ENCODE data around the gene G0S2.

G0S2 gene

GRCh38 chr1:209674957-209675564 is at the start of gene G0S2 (continued):
- TF ChIP-seq ZNF549 (tag by site-specific recombination; IDR thresholded peaks at IDR 0.05) (no peak), ZNF645 (tag by site-specific recombination; IDR thresholded peaks at IDR 0.05) (no peak), ZBTB21 (tag by site-specific recombination; IDR thresholded peaks at IDR 0.05) (no peak), GFI1B (tag by site-specific recombination; IDR thresholded peaks at IDR 0.05) (no peak), ZNF112 (tag by site-specific recombination; IDR thresholded peaks at IDR 0.05) (no peak), ZNF239 (tag by site-specific recombination; IDR thresholded peaks at IDR 0.05) (no peak), ZNF843 (tag by site-specific recombination; IDR thresholded peaks at IDR 0.05) (peak; percentile 66; the same call in 1 of the 2 replicates), ZNF23 (tag by site-specific recombination; IDR thresholded peaks at IDR 0.05; ENCODE audit: borderline replicate concordance) (no peak), ZNF292 (tag by site-specific recombination; IDR thresholded peaks at IDR 0.05; ENCODE audit: borderline replicate concordance, low read depth) (no peak), KLF8 (tag by site-specific recombination; IDR thresholded peaks at IDR 0.05) (no peak), ZNF530 (tag by site-specific recombination; IDR thresholded peaks at IDR 0.05; ENCODE audit: low read depth) (no peak), ZBTB26 (tag by site-specific recombination; optimal IDR thresholded peaks at IDR 0.05) (peak; percentile 83), ZNF221 (tag by site-specific recombination; IDR thresholded peaks at IDR 0.05; ENCODE audit: borderline replicate concordance) (no peak), ZBTB6 (tag by site-specific recombination; IDR thresholded peaks at IDR 0.05) (no peak), ZBTB20 (tag by site-specific recombination; IDR thresholded peaks at IDR 0.05) (peak; percentile 28; the same call in 1 of the 2 replicates), ZNF837 (tag by site-specific recombination; IDR thresholded peaks at IDR 0.05) (no peak)
- TF ChIP-seq, protein P1, sequence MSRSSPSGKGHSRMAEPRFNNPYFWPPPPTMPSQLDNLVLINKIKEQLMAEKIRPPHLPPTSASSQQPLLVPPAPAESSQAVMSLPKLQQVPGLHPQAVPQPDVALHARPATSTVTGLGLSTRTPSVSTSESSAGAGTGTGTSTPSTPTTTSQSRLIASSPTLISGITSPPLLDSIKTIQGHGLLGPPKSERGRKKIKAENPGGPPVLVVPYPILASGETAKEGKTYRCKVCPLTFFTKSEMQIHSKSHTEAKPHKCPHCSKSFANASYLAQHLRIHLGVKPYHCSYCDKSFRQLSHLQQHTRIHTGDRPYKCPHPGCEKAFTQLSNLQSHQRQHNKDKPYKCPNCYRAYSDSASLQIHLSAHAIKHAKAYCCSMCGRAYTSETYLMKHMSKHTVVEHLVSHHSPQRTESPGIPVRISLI (tag by site-specific recombination; IDR thresholded peaks at IDR 0.05), result no peak
- TF ChIP-seq, protein P2, sequence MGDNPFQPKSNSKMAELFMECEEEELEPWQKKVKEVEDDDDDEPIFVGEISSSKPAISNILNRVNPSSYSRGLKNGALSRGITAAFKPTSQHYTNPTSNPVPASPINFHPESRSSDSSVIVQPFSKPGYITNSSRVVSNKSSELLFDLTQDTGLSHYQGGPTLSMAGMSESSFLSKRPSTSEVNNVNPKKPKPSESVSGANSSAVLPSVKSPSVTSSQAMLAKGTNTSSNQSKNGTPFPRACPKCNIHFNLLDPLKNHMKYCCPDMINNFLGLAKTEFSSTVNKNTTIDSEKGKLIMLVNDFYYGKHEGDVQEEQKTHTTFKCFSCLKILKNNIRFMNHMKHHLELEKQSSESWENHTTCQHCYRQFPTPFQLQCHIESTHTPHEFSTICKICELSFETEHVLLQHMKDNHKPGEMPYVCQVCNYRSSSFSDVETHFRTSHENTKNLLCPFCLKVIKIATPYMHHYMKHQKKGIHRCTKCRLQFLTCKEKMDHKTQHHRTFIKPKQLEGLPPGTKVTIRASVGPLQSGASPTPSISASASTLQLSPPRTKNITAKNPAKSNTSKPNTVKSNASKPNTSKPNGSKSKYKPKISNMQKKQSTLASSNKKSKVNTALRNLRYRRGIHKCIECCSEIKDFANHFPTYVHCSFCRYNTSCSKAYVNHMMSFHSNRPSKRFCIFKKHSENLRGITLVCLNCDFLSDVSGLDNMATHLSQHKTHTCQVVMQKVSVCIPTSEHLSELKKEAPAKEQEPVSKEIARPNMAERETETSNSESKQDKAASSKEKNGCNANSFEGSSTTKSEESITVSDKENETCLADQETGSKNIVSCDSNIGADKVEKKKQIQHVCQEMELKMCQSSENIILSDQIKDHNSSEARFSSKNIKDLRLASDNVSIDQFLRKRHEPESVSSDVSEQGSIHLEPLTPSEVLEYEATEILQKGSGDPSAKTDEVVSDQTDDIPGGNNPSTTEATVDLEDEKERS (tag by site-specific recombination; IDR thresholded peaks at IDR 0.05), result no peak

GRCh38 chr1:209625791-209626285 is 49.4 kb upstream of the G0S2 start:
- Histone ChIP-seq H3K4me3 (ENCODE audit: low read depth, low read length) (no peak overlapping the region), H3K9me3 (ENCODE audit: control insufficient read depth, insufficient read depth, low read depth, low read length) (no peaks in the 10 kb centered on the region), H3K36me3 (ENCODE audit: control insufficient read depth in 2 of 2, insufficient read depth in 1 of 2, low read length in 2 of 2) (no peaks in the 10 kb centered on the region), H3K4me1 (ENCODE audit: control insufficient read depth, insufficient read depth, low read length) (no peaks in the 10 kb centered on the region), H3K27ac (ENCODE audit: extremely low read depth, low read depth, low read length) (no peak overlapping the region)
- ChIA-PET POLR2A (no interaction called here), CTCF (interaction anchor here (0.6 to 1.0 kb wide), 3 partner anchors 9 to 44 kb away, joined by 3 read pairs; no protein-coding TSS in a partner anchor)
- TF ChIP-seq TRIM28 (IDR thresholded peaks at IDR 0.05; ENCODE audit: borderline replicate concordance, low read length) (no peak), GFI1B (tag by site-specific recombination; IDR thresholded peaks at IDR 0.05) (no peak), YY1 (tag by site-specific recombination; IDR thresholded peaks at IDR 0.05) (no peak), ZNF350 (tag by site-specific recombination; IDR thresholded peaks at IDR 0.05) (no peak), ZBTB1 (tag by site-specific recombination; IDR thresholded peaks at IDR 0.05) (no peak), ZNF585B (tag by site-specific recombination; IDR thresholded peaks at IDR 0.05) (no peak)
- TF ChIP-seq, protein P3, sequence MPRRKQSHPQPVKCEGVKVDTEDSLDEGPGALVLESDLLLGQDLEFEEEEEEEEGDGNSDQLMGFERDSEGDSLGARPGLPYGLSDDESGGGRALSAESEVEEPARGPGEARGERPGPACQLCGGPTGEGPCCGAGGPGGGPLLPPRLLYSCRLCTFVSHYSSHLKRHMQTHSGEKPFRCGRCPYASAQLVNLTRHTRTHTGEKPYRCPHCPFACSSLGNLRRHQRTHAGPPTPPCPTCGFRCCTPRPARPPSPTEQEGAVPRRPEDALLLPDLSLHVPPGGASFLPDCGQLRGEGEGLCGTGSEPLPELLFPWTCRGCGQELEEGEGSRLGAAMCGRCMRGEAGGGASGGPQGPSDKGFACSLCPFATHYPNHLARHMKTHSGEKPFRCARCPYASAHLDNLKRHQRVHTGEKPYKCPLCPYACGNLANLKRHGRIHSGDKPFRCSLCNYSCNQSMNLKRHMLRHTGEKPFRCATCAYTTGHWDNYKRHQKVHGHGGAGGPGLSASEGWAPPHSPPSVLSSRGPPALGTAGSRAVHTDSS (tag by site-specific recombination; IDR thresholded peaks at IDR 0.05), result no peak
